ENCODE results near the gene ATP8B2.
"Not testable (repeated sequence)": the region's sequence is repeated elsewhere in the genome, so short reads cannot be mapped to it uniquely, and the experiment has no call there.

GRCh38 chr1:154321609-154321934 lies 3.8 kb upstream of the ATP8B2 start:
- not testable (repeated sequence) for TF ChIP-seq CTCF (IDR thresholded peaks at IDR 0.05; ENCODE audit: low read depth, low read length); EZH2phosphoT487 (IDR thresholded peaks at IDR 0.05; ENCODE audit: low read depth)

Measured in OCI-LY3 (cell line).